Epithelial cell of alveolus of lung (primary cell): Measurements from ENCODE around the gene OLIG1. TPM values are rescaled to one million over a fixed set of nuclear protein-coding genes. Genes with fewer than 3 reads are reported as not detected.

Source experiments
- total RNA-seq: library from RNA; depleted of rRNA; stranded (reverse); fragments of >200 nt; gene quantifications from 2 replicates; pipeline ENCODE4 v1.2.1, GENCODE V29; 2015

The OLIG1 gene, protein sequence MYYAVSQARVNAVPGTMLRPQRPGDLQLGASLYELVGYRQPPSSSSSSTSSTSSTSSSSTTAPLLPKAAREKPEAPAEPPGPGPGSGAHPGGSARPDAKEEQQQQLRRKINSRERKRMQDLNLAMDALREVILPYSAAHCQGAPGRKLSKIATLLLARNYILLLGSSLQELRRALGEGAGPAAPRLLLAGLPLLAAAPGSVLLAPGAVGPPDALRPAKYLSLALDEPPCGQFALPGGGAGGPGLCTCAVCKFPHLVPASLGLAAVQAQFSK
- not detected in 2 replicates for total RNA-seq

DNA sequence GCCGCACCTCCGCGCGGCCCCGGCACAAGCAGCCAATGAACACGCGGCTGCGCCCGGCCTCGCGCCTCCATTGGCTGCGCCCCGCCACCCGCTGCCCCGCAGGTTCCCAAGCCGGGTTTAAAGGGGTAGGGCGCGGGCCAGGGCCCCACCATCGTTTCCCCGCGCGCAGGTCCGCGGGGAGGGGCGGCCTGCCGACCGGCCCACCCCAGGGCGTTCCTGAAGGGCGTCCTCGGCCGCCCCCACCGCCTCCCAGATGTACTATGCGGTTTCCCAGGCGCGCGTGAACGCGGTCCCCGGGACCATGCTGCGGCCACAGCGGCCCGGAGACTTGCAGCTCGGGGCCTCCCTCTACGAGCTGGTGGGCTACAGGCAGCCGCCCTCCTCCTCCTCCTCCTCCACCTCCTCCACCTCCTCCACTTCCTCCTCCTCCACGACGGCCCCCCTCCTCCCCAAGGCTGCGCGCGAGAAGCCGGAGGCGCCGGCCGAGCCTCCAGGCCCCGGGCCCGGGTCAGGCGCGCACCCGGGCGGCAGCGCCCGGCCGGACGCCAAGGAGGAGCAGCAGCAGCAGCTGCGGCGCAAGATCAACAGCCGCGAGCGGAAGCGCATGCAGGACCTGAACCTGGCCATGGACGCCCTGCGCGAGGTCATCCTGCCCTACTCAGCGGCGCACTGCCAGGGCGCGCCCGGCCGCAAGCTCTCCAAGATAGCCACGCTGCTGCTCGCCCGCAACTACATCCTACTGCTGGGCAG is at the start of gene OLIG1:
Gene OLIG1 (plus strand): TSS at position 148 of the 750 bp plus-strand sequence. CDS start 106 bp downstream, at position 254.

DNA sequence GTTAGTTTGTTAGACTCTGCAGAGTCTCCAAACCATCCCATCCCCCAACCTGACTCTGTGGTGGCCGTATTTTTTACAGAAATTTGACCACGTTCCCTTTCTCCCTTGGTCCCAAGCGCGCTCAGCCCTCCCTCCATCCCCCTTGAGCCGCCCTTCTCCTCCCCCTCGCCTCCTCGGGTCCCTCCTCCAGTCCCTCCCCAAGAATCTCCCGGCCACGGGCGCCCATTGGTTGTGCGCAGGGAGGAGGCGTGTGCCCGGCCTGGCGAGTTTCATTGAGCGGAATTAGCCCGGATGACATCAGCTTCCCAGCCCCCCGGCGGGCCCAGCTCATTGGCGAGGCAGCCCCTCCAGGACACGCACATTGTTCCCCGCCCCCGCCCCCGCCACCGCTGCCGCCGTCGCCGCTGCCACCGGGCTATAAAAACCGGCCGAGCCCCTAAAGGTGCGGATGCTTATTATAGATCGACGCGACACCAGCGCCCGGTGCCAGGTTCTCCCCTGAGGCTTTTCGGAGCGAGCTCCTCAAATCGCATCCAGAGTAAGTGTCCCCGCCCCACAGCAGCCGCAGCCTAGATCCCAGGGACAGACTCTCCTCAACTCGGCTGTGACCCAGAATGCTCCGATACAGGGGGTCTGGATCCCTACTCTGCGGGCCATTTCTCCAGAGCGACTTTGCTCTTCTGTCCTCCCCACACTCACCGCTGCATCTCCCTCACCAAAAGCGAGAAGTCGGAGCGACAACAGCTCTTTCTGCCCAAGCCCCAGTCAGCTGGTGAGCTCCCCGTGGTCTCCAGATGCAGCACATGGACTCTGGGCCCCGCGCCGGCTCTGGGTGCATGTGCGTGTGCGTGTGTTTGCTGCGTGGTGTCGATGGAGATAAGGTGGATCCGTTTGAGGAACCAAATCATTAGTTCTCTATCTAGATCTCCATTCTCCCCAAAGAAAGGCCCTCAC is 44.2 kb upstream of the OLIG1 start, which contains the start of gene OLIG2:
Gene OLIG2 (plus strand): TSS at position 447 of the 954 bp plus-strand sequence. CDS start 928 bp downstream, outside the sequence.

Other genes with a start within 250 kb of the OLIG1 start
- gene OLIG2, start 44.2 kb upstream of the OLIG1 start, total RNA-seq, result not detected in 2 replicates
- gene IFNAR2, start 159.8 kb downstream of the OLIG1 start, total RNA-seq, result 7.2 and 18.2 TPM in 2 replicates
- gene IL10RB, start 196.2 kb downstream of the OLIG1 start, total RNA-seq, result 29.3 and 49.9 TPM in 2 replicates